Measurements from ENCODE around the gene TRIM41. TPM values are rescaled to one million over a fixed set of nuclear protein-coding genes. Genes with fewer than 3 reads are reported as not detected.

Gene TRIM41
- total and polyA plus RNA-seq, 2 of the 13 experiments (the other 11 are each of a cell fraction or from before 2014, with no cell fraction given) = 10.2 to 16.7 TPM

- TF ChIP-seq ZNF710 (CRISPR knock-in tag; IDR thresholded peaks at IDR 0.05; ENCODE audit: borderline replicate concordance) (peak; percentile 91), MBD4 (IDR thresholded peaks at IDR 0.05; ENCODE audit: borderline replicate concordance, low read length) (no peak), XRCC5 (optimal IDR thresholded peaks at IDR 0.05; ENCODE audit: low read length) (peak; percentile 83), TARDBP (CRISPR knock-in tag; IDR thresholded peaks at IDR 0.05) (peak; percentile 96), DBP (CRISPR knock-in tag; IDR thresholded peaks at IDR 0.05; ENCODE audit: not compliant biosample characterization) (no peak), RFXAP (CRISPR knock-in tag; IDR thresholded peaks at IDR 0.05; ENCODE audit: borderline replicate concordance) (no peak; the same call in 1 of the 2 replicates), THAP8 (CRISPR knock-in tag; IDR thresholded peaks at IDR 0.05; ENCODE audit: borderline replicate concordance) (no peak; the same call in 1 of the 2 replicates), FOXM1 (CRISPR knock-in tag; IDR thresholded peaks at IDR 0.05) (no peak), SKI (IDR thresholded peaks at IDR 0.05; ENCODE audit: partially characterized antibody) (peak; percentile 55), ZBTB7A (CRISPR knock-in tag; IDR thresholded peaks at IDR 0.05) (no peak), ZNF235 (CRISPR knock-in tag; IDR thresholded peaks at IDR 0.05; ENCODE audit: borderline replicate concordance) (no peak), ZNF501 (CRISPR knock-in tag; IDR thresholded peaks at IDR 0.05) (peak; percentile 95), SNRNP70 (IDR thresholded peaks at IDR 0.05; ENCODE audit: low read depth, low read length) (no peak), ZBTB34 (CRISPR knock-in tag; IDR thresholded peaks at IDR 0.05) (peak; percentile 62; the same call in 1 of the 2 replicates), LCORL (IDR thresholded peaks at IDR 0.05) (no peak), LCORL (CRISPR knock-in tag; IDR thresholded peaks at IDR 0.05) (peak; percentile 64; the same call in 1 of the 2 replicates), ZNF280B (CRISPR knock-in tag; IDR thresholded peaks at IDR 0.05; ENCODE audit: borderline replicate concordance) (0 out of 2 replicates have a peak, but pooled peaks have one; percentile 46), KLF15 (CRISPR knock-in tag; IDR thresholded peaks at IDR 0.05; ENCODE audit: borderline replicate concordance) (peak; percentile 8; the same call in 1 of the 2 replicates), FIP1L1 (IDR thresholded peaks at IDR 0.05; ENCODE audit: borderline replicate concordance, insufficient read depth, low read depth, low read length) (peak; percentile 85; the same call in 1 of the 2 replicates), TBX3 (IDR thresholded peaks at IDR 0.05; ENCODE audit: borderline replicate concordance) (peak; percentile 54; the same call in 1 of the 2 replicates), SRY (CRISPR knock-in tag; IDR thresholded peaks at IDR 0.05) (peak; percentile 63; the same call in 1 of the 2 replicates), NAIF1 (CRISPR knock-in tag; IDR thresholded peaks at IDR 0.05; ENCODE audit: borderline replicate concordance) (peak; percentile 77; the same call in 1 of the 2 replicates), DNMT1 (CRISPR knock-in tag; IDR thresholded peaks at IDR 0.05) (no peak)
Measured at GRCh38 chr5:181223058-181223728, at the start of gene TRIM41 (continued).
